Measurements from ENCODE around the gene CHODL. TPM values are rescaled to one million over a fixed set of nuclear protein-coding genes. Genes with fewer than 3 reads are reported as not detected.

The CHODL gene
- polyA plus RNA-seq, 2 of the 4 experiments (the other 2 are of a cell fraction), result not detected

- DNase-seq (ENCODE audit: low read depth in 1 of 2, low spot score in 1 of 2) (no peak), FAIRE-seq (no peak), ATAC-seq (no peak)
- TF ChIP-seq PBX3 (IDR thresholded peaks at IDR 0.05) (no peak), EHMT2 (IDR thresholded peaks at IDR 0.05; ENCODE audit: low read depth) (no peak), BHLHE40 (IDR thresholded peaks at IDR 0.05; ENCODE audit: low read depth, low read length) (no peak), POLR2A (IDR thresholded peaks at IDR 0.05; ENCODE audit: low read length) (no peak), JUN (IDR thresholded peaks at IDR 0.05) (no peak), SMC3 (IDR thresholded peaks at IDR 0.05) (no peak), HOXB5 (CRISPR knock-in tag; IDR thresholded peaks at IDR 0.05) (no peak), ESRRA (IDR thresholded peaks at IDR 0.05; ENCODE audit: borderline replicate concordance, low read length) (no peak), FOSL2 (IDR thresholded peaks at IDR 0.05) (no peak), FOSL2 (CRISPR knock-in tag; IDR thresholded peaks at IDR 0.05) (no peak), HOXB13 (CRISPR knock-in tag; IDR thresholded peaks at IDR 0.05; ENCODE audit: low read depth) (no peak), KDM1A (IDR thresholded peaks at IDR 0.05; ENCODE audit: low read depth) (no peak), PHF8 (IDR thresholded peaks at IDR 0.05; ENCODE audit: borderline replicate concordance, low read depth) (no peak), ZSCAN20 (CRISPR knock-in tag; IDR thresholded peaks at IDR 0.05) (no peak)
- ChIA-PET CTCF (no interaction called here), POLR2A (no interaction called here)
- Histone ChIP-seq H3K9me3 (no peaks in the 10 kb centered on the region), H3K4me3 (no peak overlapping the region), H3K4me2 (no peak overlapping the region), H3K4me1 (no peaks in the 10 kb centered on the region), H3K27ac (no peak overlapping the region)
- 10% methylated on average over 4 of the region's 4 CpGs for WGBS (ENCODE audit: missing lambda C conversion rate)
Observed at GRCh38 chr21:18285379-18285778, 40.7 kb downstream of the CHODL start.

- Histone ChIP-seq H3K4me1 (no peaks in the 10 kb centered on the region), H3K9me3 (no peaks in the 10 kb centered on the region), H3K4me2 (no peak overlapping the region), H3K4me3 (no peak overlapping the region), H3K27ac (no peak overlapping the region)
- TF ChIP-seq BCL3 (IDR thresholded peaks at IDR 0.05) (no peak), MAFK (IDR thresholded peaks at IDR 0.05; ENCODE audit: partially characterized antibody) (peak; percentile 71), TP53 (CRISPR knock-in tag; IDR thresholded peaks at IDR 0.05) (no peak), KDM1A (IDR thresholded peaks at IDR 0.05; ENCODE audit: low read depth) (no peak)
- no peak for FAIRE-seq
- 10% methylated on average over 2 of the region's 2 CpGs for WGBS (ENCODE audit: missing lambda C conversion rate)
- ChIA-PET POLR2A (no interaction called here), CTCF (no interaction called here)
- no peak for DNase-seq (ENCODE audit: low read depth in 1 of 2, low spot score in 1 of 2)
- ATAC-seq, result no peak
Observed at GRCh38 chr21:18289876-18290275, 45.2 kb downstream of the CHODL start.

- Histone ChIP-seq H3K27ac (no peak overlapping the region), H3K4me1 (no peaks in the 10 kb centered on the region), H3K4me2 (no peak overlapping the region), H3K9me3 (no peaks in the 10 kb centered on the region), H3K4me3 (no peak overlapping the region)
- DNase-seq (ENCODE audit: low read depth in 1 of 2, low spot score in 1 of 2) (no peak), ATAC-seq (no peak), FAIRE-seq (no peak)
- WGBS (ENCODE audit: missing lambda C conversion rate), result 53% methylated on average over 9 of the region's 9 CpGs
- POLR2A ChIA-PET, result no interaction called here
- CTCF ChIA-PET, result no interaction called here
- no peak for TF ChIP-seq MAZ (IDR thresholded peaks at IDR 0.05; ENCODE audit: borderline replicate concordance, low read depth, low read length)
- TF ChIP-seq RARB (CRISPR knock-in tag; IDR thresholded peaks at IDR 0.05), result no peak
- TF ChIP-seq KDM5A (IDR thresholded peaks at IDR 0.05), result no peak
- no peak for TF ChIP-seq GATA3 (IDR thresholded peaks at IDR 0.05; ENCODE audit: borderline replicate concordance)
- no peak for TF ChIP-seq PBX3 (IDR thresholded peaks at IDR 0.05)
- no peak for TF ChIP-seq E2F6 (IDR thresholded peaks at IDR 0.05; ENCODE audit: borderline replicate concordance, low read depth)
- no peak for TF ChIP-seq ZFP36 (IDR thresholded peaks at IDR 0.05; ENCODE audit: borderline replicate concordance, partially characterized antibody)
- TF ChIP-seq BHLHE40 (IDR thresholded peaks at IDR 0.05; ENCODE audit: low read depth, low read length), result no peak
- no peak for TF ChIP-seq CHD4 (IDR thresholded peaks at IDR 0.05; ENCODE audit: borderline replicate concordance)
- no peak for TF ChIP-seq TFCP2L1 (CRISPR knock-in tag; IDR thresholded peaks at IDR 0.05)
- TF ChIP-seq RNF2 (IDR thresholded peaks at IDR 0.05; ENCODE audit: borderline replicate concordance, low read depth), result no peak
- TF ChIP-seq REST (IDR thresholded peaks at IDR 0.05), result no peak
- no peak for TF ChIP-seq FOSL2 (IDR thresholded peaks at IDR 0.05)
- no peak for TF ChIP-seq FOSL2 (CRISPR knock-in tag; IDR thresholded peaks at IDR 0.05)
- no peak for TF ChIP-seq USF2 (IDR thresholded peaks at IDR 0.05)
Observed at GRCh38 chr21:18294100-18294499, 49.5 kb downstream of the CHODL start.
